DOHH2 (cell line): Measurements from ENCODE around the gene AMZ1.
"Not testable (repeated sequence)": the region's sequence is repeated elsewhere in the genome, so short reads cannot be mapped to it uniquely, and the experiment has no call there.

Experiments used
- H3F3A ChIP-seq: fragments of 200-600 bp; sonication (generic), shearing (Covaris generic); 2 replicates; pipeline ENCODE4 v1.6.0; 2016; ENCODE audit warnings: antibody characterized with exemption, mild to moderate bottlenecking; ENCODE audit not compliant: control insufficient read depth, insufficient read depth
- H3K27ac ChIP-seq: fragments of 200-600 bp; sonication (generic); 2 replicates; pipeline ENCODE4 v1.5.1; 2014; ENCODE audit warnings: low read depth, mild to moderate bottlenecking, low read length, moderate library complexity
- H3K27me3 ChIP-seq: fragments of 200-600 bp; sonication (generic); 2 replicates; pipeline ENCODE4 v1.6.1; 2014; ENCODE audit warnings: mild to moderate bottlenecking, low read length, mixed read lengths; ENCODE audit not compliant: control insufficient read depth
- H3K36me3 ChIP-seq: fragments of 200-600 bp; sonication (generic); 2 replicates; pipeline ENCODE4 v1.6.1; 2014; ENCODE audit warnings: mild to moderate bottlenecking, low read length, moderate library complexity, mixed read lengths; ENCODE audit not compliant: control insufficient read depth
- H3K4me1 ChIP-seq: fragments of 200-600 bp; sonication (generic); 2 replicates; pipeline ENCODE4 v1.6.1; 2014; ENCODE audit warnings: mild to moderate bottlenecking, low read length, mixed read lengths; ENCODE audit not compliant: control insufficient read depth
- H3K4me2 ChIP-seq: fragments of 200-600 bp; sonication (generic); 2 replicates; pipeline ENCODE4 v1.6.0; 2014; ENCODE audit warnings: mild to moderate bottlenecking, low read length, moderate library complexity
- H3K4me3 ChIP-seq: fragments of 200-600 bp; sonication (generic); 2 replicates; pipeline ENCODE4 v1.5.1; 2014; ENCODE audit warnings: mild to moderate bottlenecking, low read length, mixed read lengths
- H3K79me2 ChIP-seq: fragments of 200-600 bp; sonication (generic); 2 replicates; pipeline ENCODE4 v1.6.1; 2014; ENCODE audit warnings: mild to moderate bottlenecking, low read length, mixed read lengths; ENCODE audit not compliant: control insufficient read depth
- H3K9me2 ChIP-seq: fragments of 200-600 bp; sonication (generic); replicated peaks from 2 replicates; pipeline ENCODE4 v1.6.1; 2014; ENCODE audit warnings: mild to moderate bottlenecking, low read length, mixed read lengths; ENCODE audit not compliant: control insufficient read depth
- H3K9me3 ChIP-seq: fragments of 200-600 bp; sonication (generic); 2 replicates; pipeline ENCODE4 v1.6.1; 2014; ENCODE audit warnings: antibody characterized with exemption, low read length, mixed read lengths; ENCODE audit not compliant: control insufficient read depth, insufficient read depth
- H4K20me1 ChIP-seq: fragments of 200-600 bp; sonication (generic); 2 replicates; pipeline ENCODE4 v1.6.0; 2014; ENCODE audit warnings: low read depth, mild to moderate bottlenecking, antibody characterized with exemption, low read length, moderate library complexity; ENCODE audit not compliant: control insufficient read depth, insufficient read depth
- EZH2phosphoT487 ChIP-seq: fragments of 200-600 bp; sonication (generic); IDR thresholded peaks from 2 replicates; pipeline ENCODE4 v1.6.1; 2017; ENCODE audit warnings: borderline replicate concordance, mild to moderate bottlenecking, antibody characterized with exemption, low read length, moderate library complexity, mixed read lengths
- TF ChIP-seq, protein P1 (sequence below): fragments of 200-600 bp; sonication (generic); IDR thresholded peaks from one replicate; pipeline ENCODE4 v1.5.1; 2014; ENCODE audit warnings: antibody characterized with exemption, mild to moderate bottlenecking, low read depth, low read length; ENCODE audit not compliant: poor library complexity, severe bottlenecking

Gene AMZ1

DNA sequence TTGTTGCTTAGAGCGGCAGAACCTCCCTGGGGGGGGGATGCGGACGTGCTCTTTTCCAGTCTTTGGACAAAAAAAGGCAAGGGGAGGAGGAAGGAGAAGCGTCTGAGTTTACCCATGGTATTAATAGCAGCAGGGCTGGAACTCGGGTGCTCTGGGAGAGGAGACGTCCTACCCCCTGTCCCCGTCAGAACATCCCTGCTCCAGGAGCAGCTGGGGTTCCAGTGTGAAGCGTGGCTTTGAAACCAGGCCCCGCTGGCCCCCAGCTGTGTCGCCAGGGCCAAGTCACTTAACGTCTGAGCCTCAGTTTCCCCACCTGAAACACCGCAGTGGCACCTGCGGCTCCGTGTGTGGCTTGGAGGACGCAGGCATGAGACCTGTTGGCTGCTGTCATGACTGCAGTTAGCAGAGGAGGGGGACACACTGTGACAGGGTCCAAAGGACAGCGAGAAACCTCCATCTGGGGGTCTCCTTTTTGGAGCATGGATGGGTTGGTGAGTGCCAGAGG, 1.4 kb downstream of the AMZ1 start:
- Histone ChIP-seq H3K4me1 (peaks cover 28% of the 10 kb centered on the region), H3K36me3 (no peaks in the 10 kb centered on the region), H3K79me2 (no peaks in the 10 kb centered on the region), H3K27ac (no peak overlapping the region), H3K27me3 (peaks cover 44% of the 10 kb centered on the region), H3K9me2 (no peaks in the 10 kb centered on the region), H3F3A (no peaks in the 10 kb centered on the region), H3K9me3 (no peaks in the 10 kb centered on the region), H3K4me3 (no peak overlapping the region), H4K20me1 (no peaks in the 10 kb centered on the region), H3K4me2 (no peak overlapping the region)
- no peak for TF ChIP-seq EZH2phosphoT487
- TF ChIP-seq, protein P1, sequence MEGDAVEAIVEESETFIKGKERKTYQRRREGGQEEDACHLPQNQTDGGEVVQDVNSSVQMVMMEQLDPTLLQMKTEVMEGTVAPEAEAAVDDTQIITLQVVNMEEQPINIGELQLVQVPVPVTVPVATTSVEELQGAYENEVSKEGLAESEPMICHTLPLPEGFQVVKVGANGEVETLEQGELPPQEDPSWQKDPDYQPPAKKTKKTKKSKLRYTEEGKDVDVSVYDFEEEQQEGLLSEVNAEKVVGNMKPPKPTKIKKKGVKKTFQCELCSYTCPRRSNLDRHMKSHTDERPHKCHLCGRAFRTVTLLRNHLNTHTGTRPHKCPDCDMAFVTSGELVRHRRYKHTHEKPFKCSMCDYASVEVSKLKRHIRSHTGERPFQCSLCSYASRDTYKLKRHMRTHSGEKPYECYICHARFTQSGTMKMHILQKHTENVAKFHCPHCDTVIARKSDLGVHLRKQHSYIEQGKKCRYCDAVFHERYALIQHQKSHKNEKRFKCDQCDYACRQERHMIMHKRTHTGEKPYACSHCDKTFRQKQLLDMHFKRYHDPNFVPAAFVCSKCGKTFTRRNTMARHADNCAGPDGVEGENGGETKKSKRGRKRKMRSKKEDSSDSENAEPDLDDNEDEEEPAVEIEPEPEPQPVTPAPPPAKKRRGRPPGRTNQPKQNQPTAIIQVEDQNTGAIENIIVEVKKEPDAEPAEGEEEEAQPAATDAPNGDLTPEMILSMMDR = no peak

- Histone ChIP-seq H3K9me3 (no peaks in the 10 kb centered on the region), H3K9me2 (no peaks in the 10 kb centered on the region), H3K27ac (no peak overlapping the region), H3K36me3 (no peaks in the 10 kb centered on the region), H3F3A (no peaks in the 10 kb centered on the region), H3K79me2 (no peaks in the 10 kb centered on the region), H3K4me2 (no peak overlapping the region), H3K27me3 (peaks cover 44% of the 10 kb centered on the region), H3K4me1 (peaks cover 32% of the 10 kb centered on the region), H3K4me3 (no peak overlapping the region), H4K20me1 (no peaks in the 10 kb centered on the region)
- TF ChIP-seq, protein P1 = no peak
- TF ChIP-seq EZH2phosphoT487 = no peak
Observed at GRCh38 chr7:2689951-2690705, 2.1 kb downstream of the AMZ1 start.

- no peak overlapping the region for H3K27ac ChIP-seq
- no peak overlapping the region for H3K4me3 ChIP-seq
- no peaks in the 10 kb centered on the region for H3F3A ChIP-seq
Observed at GRCh38 chr7:2691011-2691707, 3.2 kb downstream of the AMZ1 start.

GRCh38 chr7:2691932-2692439, 4.0 kb downstream of the AMZ1 start:
- not testable (repeated sequence) for H3K27ac ChIP-seq, H3K4me3 ChIP-seq, H3K4me2 ChIP-seq, H4K20me1 ChIP-seq, H3K79me2 ChIP-seq, H3F3A ChIP-seq, H3K36me3 ChIP-seq, H3K9me2 ChIP-seq, H3K9me3 ChIP-seq
- H3K4me1 ChIP-seq = peaks cover 50% of the 10 kb centered on the region
- peaks cover 38% of the 10 kb centered on the region for H3K27me3 ChIP-seq

More at GRCh38 chr7:2691011-2691707, 3.2 kb downstream of the AMZ1 start:
- H3K9me3 ChIP-seq = no peaks in the 10 kb centered on the region
- no peaks in the 10 kb centered on the region for H4K20me1 ChIP-seq
- H3K4me2 ChIP-seq = no peak overlapping the region
- H3K4me1 ChIP-seq = peaks cover 42% of the 10 kb centered on the region
- TF ChIP-seq, protein P1 = no peak
- no peak for TF ChIP-seq EZH2phosphoT487
- H3K27me3 ChIP-seq = peaks cover 40% of the 10 kb centered on the region
- no peaks in the 10 kb centered on the region for H3K9me2 ChIP-seq
- no peaks in the 10 kb centered on the region for H3K36me3 ChIP-seq
- H3K79me2 ChIP-seq = no peaks in the 10 kb centered on the region
